H1 (cell line): Measurements from ENCODE around the gene SIX1. TPM values are rescaled to one million over a fixed set of nuclear protein-coding genes. Genes with fewer than 3 reads are reported as not detected.

ENCODE experiments used
- CTCF ChIA-PET: fragments of 300-600 bp; sonication (Branson Sonifier 250); formaldehyde crosslinking; loops from one replicate; lab custom pipeline; 2021; ENCODE audit not compliant: partially characterized antibody; lab: Charles Lee
- POLR2A ChIA-PET: fragments of 300-600 bp; sonication (Branson Sonifier 250); formaldehyde crosslinking; loops from one replicate; lab custom pipeline; 2021; ENCODE audit warnings: inconsistent platforms; ENCODE audit not compliant: partially characterized antibody; lab: Charles Lee
- DNase-seq, 2 experiments: peaks; one replicate each; pipeline versions ENCODE4 v3.0.0 to v3.0.0-alpha.2; 2010 to 2022; ENCODE audit warnings: low spot score in 2 of 2, low read depth in 1 of 2, mixed read lengths in 1 of 2
- FAIRE-seq: peaks from 2 replicates; lab custom pipeline; 2011; peaks lifted over from hg19 to GRCh38; lab: Jason Lieb, UNC
- H2AFZ ChIP-seq: 2 replicates; pipeline ENCODE4 v1.8.1; 2012; ENCODE audit warnings: low read length, inconsistent platforms
- H2AK5ac ChIP-seq: 2 replicates; pipeline ENCODE4 v1.6.1; 2013; ENCODE audit warnings: low read depth, low read length
- H2BK120ac ChIP-seq: replicated peaks from 2 replicates; pipeline ENCODE3; 2013; ENCODE audit warnings: low read depth, low read length, inconsistent platforms
- H2BK12ac ChIP-seq: 2 replicates; pipeline ENCODE4 v1.6.1; 2013; ENCODE audit warnings: low read depth, low read length
- H2BK15ac ChIP-seq: 2 replicates; pipeline ENCODE4 v1.6.1; 2013; ENCODE audit warnings: low read length
- H2BK20ac ChIP-seq: 2 replicates; pipeline ENCODE4 v1.6.1; 2013; ENCODE audit warnings: low read length
- H2BK5ac ChIP-seq: 2 replicates; pipeline ENCODE4 v1.6.1; 2013; ENCODE audit warnings: low read depth, low read length
- H3K14ac ChIP-seq: 2 replicates; pipeline ENCODE4 v1.6.1; 2013; ENCODE audit warnings: inconsistent platforms; ENCODE audit not compliant: insufficient read length
- H3K18ac ChIP-seq: 2 replicates; pipeline ENCODE4 v1.6.1; 2013; ENCODE audit warnings: low read length; ENCODE audit errors: extremely low read depth
- H3K23ac ChIP-seq: 2 replicates; pipeline ENCODE4 v1.6.1; 2013; ENCODE audit warnings: inconsistent platforms; ENCODE audit not compliant: insufficient read length
- H3K23me2 ChIP-seq: 2 replicates; pipeline ENCODE4 v1.6.1; 2013; ENCODE audit warnings: low read depth, low read length
- H3K27ac ChIP-seq: 2 replicates; pipeline ENCODE4 v1.6.1; 2011; ENCODE audit warnings: low read depth, low read length, inconsistent platforms
- H3K27me3 ChIP-seq, 4 experiments: replicated peaks in 1 of 4; 1 replicate in 1 of 4; 2 replicates in 3 of 4; pipeline versions ENCODE4 v1.6.1 to v1.8.1; 2011 to 2013; ENCODE audit warnings: low read length in 3 of 4, mild to moderate bottlenecking in 3 of 4, inconsistent platforms in 2 of 4, mixed read lengths in 2 of 4, moderate library complexity in 1 of 4; ENCODE audit not compliant: control insufficient read depth in 3 of 4, insufficient read depth in 3 of 4; ENCODE audit errors: extremely low read depth in 1 of 4
- H3K36me3 ChIP-seq, 4 experiments: 2 replicates each; pipeline versions ENCODE4 v1.6.1 to v1.8.1; 2011 to 2013; ENCODE audit warnings: mild to moderate bottlenecking in 4 of 4, low read length in 3 of 4, moderate library complexity in 2 of 4, control low read depth in 1 of 4, inconsistent platforms in 1 of 4; ENCODE audit not compliant: insufficient read depth in 4 of 4, control insufficient read depth in 2 of 4
- H3K4ac ChIP-seq: replicated peaks from 2 replicates; pipeline ENCODE3; 2013; ENCODE audit warnings: low read length, low read depth, mixed read lengths, inconsistent platforms; ENCODE audit not compliant: insufficient read length
- H3K4me1 ChIP-seq, 4 experiments: replicated peaks in 1 of 4; 1 replicate in 1 of 4; 2 replicates in 3 of 4; pipeline versions ENCODE4 v1.6.1 to v1.8.1; 2011 to 2013; ENCODE audit warnings: low read length in 3 of 4, inconsistent platforms in 2 of 4, mixed read lengths in 1 of 4; ENCODE audit not compliant: insufficient read depth in 4 of 4, control insufficient read depth in 3 of 4
- H3K4me2 ChIP-seq, 2 experiments: 2 replicates each; pipeline versions ENCODE4 v1.6.1 to v1.8.1; 2011 to 2013; ENCODE audit warnings: low read depth in 2 of 2, low read length in 2 of 2, control low read depth in 1 of 2, inconsistent platforms in 1 of 2, mild to moderate bottlenecking in 1 of 2; ENCODE audit not compliant: insufficient read depth in 1 of 2
- H3K4me3 ChIP-seq, 4 experiments: fragments of 200-600, 300-600 bp in 1 of 4; sonication (generic), shearing (Covaris generic), sonication (Bioruptor Twin) in 1 of 4; 2 replicates each; pipeline versions ENCODE4 v1.5.1 to v1.8.1; 2011 to 2016; ENCODE audit warnings: low read length in 4 of 4, low read depth in 3 of 4, control low read depth in 2 of 4, inconsistent platforms in 2 of 4, mild to moderate bottlenecking in 2 of 4, mixed read lengths in 1 of 4, moderate library complexity in 1 of 4; ENCODE audit not compliant: insufficient read depth in 2 of 4; ENCODE audit errors: extremely low read depth in 1 of 4
- H3K56ac ChIP-seq: replicated peaks from 2 replicates; pipeline ENCODE3; 2013; ENCODE audit warnings: low read depth, mild to moderate bottlenecking, mixed read lengths, low read length, inconsistent platforms; ENCODE audit not compliant: insufficient read length
- H3K79me1 ChIP-seq: 2 replicates; pipeline ENCODE4 v1.6.1; 2013; ENCODE audit warnings: low read depth, low read length, control low read depth
- H3K79me2 ChIP-seq, 2 experiments: 2 replicates each; pipeline versions ENCODE4 v1.6.1 to v1.8.1; 2012 to 2013; ENCODE audit warnings: low read length in 2 of 2, mild to moderate bottlenecking in 2 of 2, inconsistent platforms in 1 of 2; ENCODE audit not compliant: insufficient read depth in 2 of 2, control insufficient read depth in 1 of 2
- H3K9ac ChIP-seq, 4 experiments: replicated peaks in 1 of 4; 1 replicate in 1 of 4; 2 replicates in 3 of 4; pipeline versions ENCODE4 v1.6.1 to v1.8.1; 2011 to 2013; ENCODE audit warnings: low read depth in 3 of 4, low read length in 3 of 4, control low read depth in 2 of 4, mild to moderate bottlenecking in 2 of 4, moderate library complexity in 2 of 4, inconsistent platforms in 1 of 4; ENCODE audit errors: extremely low read depth in 1 of 4
- H3K9me3 ChIP-seq, 2 experiments: 2 replicates each; pipeline versions ENCODE4 v1.6.1 to v1.8.1; 2012 to 2013; ENCODE audit warnings: mild to moderate bottlenecking in 2 of 2, moderate library complexity in 2 of 2, control low read depth in 1 of 2, inconsistent platforms in 1 of 2, low read depth in 1 of 2, low read length in 1 of 2, mixed read lengths in 1 of 2; ENCODE audit not compliant: insufficient read depth in 2 of 2
- H4K20me1 ChIP-seq, 2 experiments: replicated peaks in 1 of 2; 2 replicates each; pipeline versions ENCODE3 to v1.8.1; 2011 to 2013; ENCODE audit warnings: inconsistent platforms in 2 of 2, low read length in 2 of 2, mild to moderate bottlenecking in 1 of 2; ENCODE audit not compliant: insufficient read depth in 2 of 2, control insufficient read depth in 1 of 2
- H4K5ac ChIP-seq: 2 replicates; pipeline ENCODE4 v1.6.1; 2013; ENCODE audit warnings: low read length, low read depth, mixed read lengths, inconsistent platforms; ENCODE audit not compliant: insufficient read length
- H4K8ac ChIP-seq: 2 replicates; pipeline ENCODE4 v1.8.0; 2013; ENCODE audit warnings: mild to moderate bottlenecking, moderate library complexity, low read length, inconsistent platforms; ENCODE audit not compliant: insufficient read depth; ENCODE audit errors: extremely low read depth
- H4K91ac ChIP-seq: replicated peaks from 2 replicates; pipeline ENCODE3; 2013; ENCODE audit warnings: low read length, mixed read lengths, inconsistent platforms; ENCODE audit not compliant: insufficient read length
- ATF2 ChIP-seq: IDR thresholded peaks from 2 replicates; pipeline ENCODE4 v1.6.1; 2012; ENCODE audit warnings: low read length, inconsistent platforms
- CBX5 ChIP-seq: fragments of 300-800, 300-1000 bp; sonication (generic); IDR thresholded peaks from 2 replicates; pipeline ENCODE4 v1.7.1; 2016; ENCODE audit warnings: antibody characterized with exemption, low read length, low read depth
- EGR1 ChIP-seq: IDR thresholded peaks from 2 replicates; pipeline ENCODE4 v1.6.1; 2011; ENCODE audit warnings: low read depth, low read length, borderline replicate concordance
- NRF1 ChIP-seq: IDR thresholded peaks from 2 replicates; pipeline ENCODE4 v1.6.1; 2011; ENCODE audit warnings: mild to moderate bottlenecking, low read depth, low read length, improper control_type of control experiment
- POLR2AphosphoS5 ChIP-seq: IDR thresholded peaks from 2 replicates; pipeline ENCODE4 v1.6.1; 2011; ENCODE audit warnings: low read depth, low read length
- SP1 ChIP-seq: IDR thresholded peaks from 2 replicates; pipeline ENCODE4 v1.6.1; 2011; ENCODE audit warnings: low read depth, low read length
- SP4 ChIP-seq: IDR thresholded peaks from 2 replicates; pipeline ENCODE4 v1.6.1; 2012; ENCODE audit warnings: low read length, inconsistent platforms
- YY1 ChIP-seq: IDR thresholded peaks from 2 replicates; pipeline ENCODE4 v1.6.1; 2011; ENCODE audit warnings: low read depth, mild to moderate bottlenecking, low read length
- WGBS, 2 experiments: shearing (Covaris generic) in 1 of 2; methylation state at CpG; one replicate each; pipeline versions ENCODE4 v1.1.6 to v1.1.7; 2013 to 2015; ENCODE audit warnings: low lambda C conversion rate in 2 of 2, mixed read lengths in 2 of 2, inconsistent platforms in 1 of 2, low coverage in 1 of 2, missing lambda C conversion rate in 1 of 2; ENCODE audit not compliant: insufficient replicate concordance in 2 of 2, insufficient coverage in 1 of 2, insufficient read length in 1 of 2; ENCODE audit errors: extremely low coverage in 1 of 2, missing lambda C conversion rate in 1 of 2; 5-methylcytosine and 5-hydroxymethylcytosine counted together
- polyA plus RNA-seq, 7 experiments: library from polyadenylated mRNA; depleted of rRNA in 3 of 7; stranded (reverse) in 5 of 7; unstranded in 2 of 7; fragments of >200 nt in 5 of 7; fragments of 200-250 nt in 2 of 7; gene quantifications; 1 replicate in 5 of 7; 2 replicates in 1 of 7; 4 replicates in 1 of 7; pipeline versions ENCODE4 v1.2.1 to v1.2.3, GENCODE V29; 2011 to 2013; ENCODE audit warnings: missing spikeins in 2 of 7, mixed read lengths in 2 of 7
- total RNA-seq: library from RNA; stranded (reverse); fragmentation: NEBNext Ultra II Directional; extraction: Animal tissue kit (Norgen Biotek cat#: 25700); gene quantifications from 2 replicates; pipeline ENCODE4 v1.2.1, GENCODE V29; 2021

The SIX1 gene
- total and polyA plus RNA-seq, 2 of the 8 experiments (the other 6 are each of a cell fraction or from before 2014, with no cell fraction given): 0.03 to 0.69 TPM

GRCh38 chr14:60670989-60671388 is 21.7 kb upstream of the SIX1 start:
- Histone ChIP-seq H4K20me1 (no peaks in the 10 kb centered on the region), H3K36me3 (no peaks in the 10 kb centered on the region), H2BK15ac (no peak overlapping the region), H3K4ac (no peak overlapping the region), H4K91ac (no peak overlapping the region), H3K4me1 (no peaks in the 10 kb centered on the region), H3K23me2 (no peaks in the 10 kb centered on the region; the same call in 1 of the 2 replicates), H3K27me3 (no peaks in the 10 kb centered on the region), H2AK5ac (no peak overlapping the region), H2BK5ac (no peak overlapping the region)
- ChIA-PET CTCF (no interaction called here), POLR2A (no interaction called here)
- no peak for DNase-seq
- 94% methylated on average over 3 of the region's 3 CpGs; no CpG with 5 or more reads in 1 of the 2 experiments for WGBS, 2 experiments
- TF ChIP-seq EGR1: no peak
- no peak for TF ChIP-seq CBX5
- no peak for TF ChIP-seq SP1
- TF ChIP-seq NRF1: no peak
- no peak for TF ChIP-seq ATF2
- no peak for TF ChIP-seq YY1
- TF ChIP-seq POLR2AphosphoS5: no peak
- no peak for TF ChIP-seq SP4
- TF ChIP-seq, all 59 proteins: peak for 0
- H3K9ac ChIP-seq: no peak overlapping the region
- H3K79me1 ChIP-seq: no peaks in the 10 kb centered on the region
- H3K9me3 ChIP-seq: no peaks in the 10 kb centered on the region
- no peak overlapping the region for H4K5ac ChIP-seq
- H3K79me2 ChIP-seq: no peaks in the 10 kb centered on the region
- no peak overlapping the region for H3K4me2 ChIP-seq
- no peak overlapping the region for H3K27ac ChIP-seq
- H2BK12ac ChIP-seq: no peak overlapping the region
- no peak overlapping the region for H3K18ac ChIP-seq
- no peak overlapping the region for H2BK120ac ChIP-seq
- H4K8ac ChIP-seq: no peak overlapping the region
- H3K4me3 ChIP-seq: no peak overlapping the region
- no peak overlapping the region for H2BK20ac ChIP-seq
- H3K23ac ChIP-seq: no peak overlapping the region
- no peak overlapping the region for H3K56ac ChIP-seq
- FAIRE-seq: no peak
- no peak overlapping the region for H3K14ac ChIP-seq
- H2AFZ ChIP-seq: no peak overlapping the region
